ENCODE results near the gene TRIO. TPM values are rescaled to one million over a fixed set of nuclear protein-coding genes. Genes with fewer than 3 reads are reported as not detected.

Gene TRIO
- total and polyA plus RNA-seq, 4 donors = 23.8 to 243 (median 110) TPM

GRCh38 chr5:14166437-14166836 lies 23.3 kb downstream of the TRIO start:
- H3K4me3 ChIP-seq = no peak overlapping the region
- no peak overlapping the region for H3K27ac ChIP-seq (ENCODE audit: low read depth in 1 of 2, low read length in 1 of 2)
- peaks cover 0 to 2% (median under 1%) of the 10 kb centered on the region in 4 donors for H3K9me3 ChIP-seq (ENCODE audit: control insufficient read depth in 4 of 4, insufficient read depth in 3 of 4, low read length in 3 of 4)
- H3K9ac ChIP-seq (ENCODE audit: insufficient read depth in 1 of 2, low read length in 2 of 2) = no peak overlapping the region
- peaks cover 0 to 5% (median 0%) of the 10 kb centered on the region in 4 donors for H3K36me3 ChIP-seq (ENCODE audit: control insufficient read depth in 4 of 4, insufficient read depth in 4 of 4, low read length in 4 of 4)
- H3K4me1 ChIP-seq (ENCODE audit: control insufficient read depth in 5 of 5, insufficient read depth in 5 of 5, low read length in 5 of 5) = peaks cover 2 to 52% (median 7%) of the 10 kb centered on the region in 5 donors
- no peak for TF ChIP-seq CTCF (IDR thresholded peaks at IDR 0.05; ENCODE audit: control extremely low read depth, extremely low read depth)
- no peak for ATAC-seq (ENCODE audit: insufficient read depth, low FRiP score)
- DNase-seq = no peak
- 83 to 84% methylated on average over 8 of the region's 8 CpGs for WGBS, 2 donors
- no peaks in the 10 kb centered on the region for H3K27me3 ChIP-seq (ENCODE audit: control insufficient read depth in 3 of 3, insufficient read depth in 3 of 3, low read length in 2 of 3)

DNA sequence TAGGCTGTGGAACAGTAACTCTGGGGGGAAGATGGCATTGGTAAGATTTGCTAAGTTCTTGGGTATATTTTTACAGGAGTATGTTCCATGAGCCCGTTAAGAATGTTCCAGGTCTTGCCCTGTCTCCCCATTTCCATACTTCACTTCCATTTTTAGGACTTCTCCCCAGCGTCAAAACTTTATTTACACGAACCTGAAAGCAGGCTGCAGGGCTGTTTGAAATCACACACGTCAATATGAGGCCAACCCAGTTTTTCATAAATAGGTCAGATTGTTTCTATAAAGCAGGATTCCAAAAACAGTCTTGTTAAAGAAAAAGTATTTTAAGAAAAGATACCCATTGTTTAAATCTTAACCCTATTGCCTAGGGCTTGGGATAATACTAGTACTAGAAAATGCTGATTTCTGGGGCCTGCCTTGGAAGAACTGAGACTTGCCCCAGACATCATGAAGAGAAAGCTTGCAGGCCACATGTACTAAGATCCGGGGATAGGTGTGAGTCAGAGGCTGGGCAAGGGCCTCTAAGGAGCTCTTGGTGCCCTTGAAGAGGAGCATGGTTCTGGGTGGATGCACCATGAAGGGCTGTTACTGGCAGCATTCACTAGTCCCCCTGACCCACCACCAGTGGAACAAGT lies 24.2 kb downstream of the TRIO start:
- Histone ChIP-seq H3K27me3 (ENCODE audit: control insufficient read depth in 3 of 3, insufficient read depth in 3 of 3, low read length in 2 of 3) (no peaks in the 10 kb centered on the region), H3K36me3 (ENCODE audit: control insufficient read depth in 4 of 4, insufficient read depth in 4 of 4, low read length in 4 of 4) (peaks cover 0 to 5% (median 0%) of the 10 kb centered on the region in 4 donors), H3K4me3 (no peak overlapping the region), H3K4me1 (ENCODE audit: control insufficient read depth in 5 of 5, insufficient read depth in 5 of 5, low read length in 5 of 5) (peaks cover 9 to 54% (median 16%) of the 10 kb centered on the region in 5 donors), H3K27ac (ENCODE audit: low read depth in 1 of 2, low read length in 1 of 2) (peak overlapping the region in 1 of 2 donors; percentile 84), H3K9ac (ENCODE audit: insufficient read depth in 1 of 2, low read length in 2 of 2) (no peak overlapping the region), H3K9me3 (ENCODE audit: control insufficient read depth in 4 of 4, insufficient read depth in 3 of 4, low read length in 3 of 4) (peaks cover 0 to 2% (median under 1%) of the 10 kb centered on the region in 4 donors)
- peak; percentile 43 for ATAC-seq (ENCODE audit: insufficient read depth, low FRiP score)
- TF ChIP-seq CTCF (IDR thresholded peaks at IDR 0.05; ENCODE audit: control extremely low read depth, extremely low read depth) = no peak
- 68 to 74% methylated on average over 5 of the region's 5 CpGs for WGBS, 2 donors
- no peak for DNase-seq

- peaks cover 0 to 5% (median 0%) of the 10 kb centered on the region in 4 donors for H3K36me3 ChIP-seq (ENCODE audit: control insufficient read depth in 4 of 4, insufficient read depth in 4 of 4, low read length in 4 of 4)
- DNase-seq (no peak), ATAC-seq (ENCODE audit: insufficient read depth, low FRiP score) (no peak)
- peak overlapping the region in 1 of 2 donors; percentile 84 for H3K27ac ChIP-seq (ENCODE audit: low read depth in 1 of 2, low read length in 1 of 2)
- H3K9me3 ChIP-seq (ENCODE audit: control insufficient read depth in 4 of 4, insufficient read depth in 3 of 4, low read length in 3 of 4) = peaks cover 0 to 2% (median under 1%) of the 10 kb centered on the region in 4 donors
- H3K9ac ChIP-seq (ENCODE audit: insufficient read depth in 1 of 2, low read length in 2 of 2) = no peak overlapping the region
- peaks cover 11 to 60% (median 16%) of the 10 kb centered on the region in 5 donors for H3K4me1 ChIP-seq (ENCODE audit: control insufficient read depth in 5 of 5, insufficient read depth in 5 of 5, low read length in 5 of 5)
- WGBS, 2 donors = 55 to 65% methylated on average over 6 of the region's 6 CpGs
- TF ChIP-seq CTCF (IDR thresholded peaks at IDR 0.05; ENCODE audit: control extremely low read depth, extremely low read depth) = no peak
- no peaks in the 10 kb centered on the region for H3K27me3 ChIP-seq (ENCODE audit: control insufficient read depth in 3 of 3, insufficient read depth in 3 of 3, low read length in 2 of 3)
- no peak overlapping the region for H3K4me3 ChIP-seq
Observed at GRCh38 chr5:14168144-14168792, 25.1 kb downstream of the TRIO start.

Data from lung (tissue), 12 donors.